ENCODE measurements around the gene KCNMB2.

KCNMB2 gene

DNA sequence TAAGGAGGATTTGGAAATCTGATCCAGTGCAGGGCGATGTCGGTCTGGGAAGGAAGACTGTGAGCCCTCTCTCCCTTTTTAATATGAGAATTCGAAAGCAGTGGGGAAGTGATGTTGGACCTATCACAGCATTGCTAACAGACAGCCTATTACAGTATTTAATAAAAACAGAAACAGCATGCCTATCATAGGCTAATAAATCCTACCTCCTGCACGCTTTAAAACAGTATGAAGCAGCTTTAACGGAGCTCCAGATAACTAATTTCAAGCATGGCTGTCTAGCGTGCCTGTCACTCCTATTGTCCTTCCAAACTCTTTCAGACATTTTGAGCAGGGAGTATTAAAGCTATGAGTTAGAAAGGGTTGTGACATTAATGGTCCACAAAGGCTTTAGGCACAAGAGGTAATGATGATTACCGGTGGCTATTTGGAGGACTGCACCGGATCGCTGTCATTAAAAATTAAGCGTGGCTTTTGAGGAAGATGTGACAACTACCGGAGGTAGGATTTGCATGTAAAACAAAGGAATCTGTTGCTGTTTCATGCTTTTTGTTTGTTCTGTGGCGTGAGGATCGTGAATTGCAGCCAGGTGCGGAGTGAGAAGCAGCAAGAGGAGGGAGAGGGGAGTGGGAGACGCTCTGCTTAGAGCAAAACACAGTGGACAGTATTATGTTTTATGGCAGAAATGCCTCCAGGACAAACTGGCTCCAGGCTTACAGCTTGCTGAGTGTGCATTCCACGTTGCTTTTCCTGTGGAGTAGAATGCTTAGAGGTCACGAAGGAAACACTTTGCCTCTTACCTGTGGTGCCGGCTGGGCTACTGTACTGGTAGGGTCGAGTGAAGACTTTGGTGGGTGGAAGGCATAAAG, at the start of gene KCNMB2:
Gene KCNMB2, plus strand, starts transcription at position 226 of the 869 bp plus-strand sequence.
- peak within 1 kb of the TSS; percentile 9 to 39 for H3K4me3 ChIP-seq
- H3K36me3 ChIP-seq = no peaks in the 10 kb centered on the region
- TF ChIP-seq CTCF (IDR thresholded peaks at IDR 0.05) = no peak
- no peak for DNase-seq
- H3K4me1 ChIP-seq = peaks cover 0 to 11% (median 5%) of the 10 kb centered on the region in 4 donors
- H3K27ac ChIP-seq = no peak within 1 kb of the TSS
- intact Hi-C loops (cut with DNase I; ENCODE audit: low total_unique reads) = no loop called here
- no peaks in the 10 kb centered on the region for H3K27me3 ChIP-seq
- H3K9me3 ChIP-seq = no peaks in the 10 kb centered on the region

DNA sequence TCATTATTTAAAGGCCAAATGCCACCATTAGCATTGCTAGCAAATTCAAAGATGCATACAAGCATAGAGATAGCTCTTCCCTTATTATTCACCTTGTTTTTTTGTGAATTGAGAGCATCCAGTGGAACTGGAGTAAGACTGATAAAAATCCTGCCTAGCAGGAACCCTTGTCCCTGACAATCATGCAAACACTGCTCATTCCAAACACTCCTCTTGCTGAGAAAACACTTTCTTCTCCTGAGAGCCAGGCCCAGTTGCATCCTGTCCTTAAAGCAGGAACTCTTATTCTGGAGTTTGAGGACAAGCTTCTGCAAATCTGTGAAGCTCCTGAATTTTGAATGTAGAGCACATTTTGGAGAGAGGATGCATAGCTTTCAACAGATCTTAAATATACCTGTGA, 49.3 kb upstream of the KCNMB2 start:
- Histone ChIP-seq H3K27ac (no peak overlapping the region), H3K27me3 (no peaks in the 10 kb centered on the region), H3K4me3 (no peak overlapping the region), H3K36me3 (no peaks in the 10 kb centered on the region), H3K4me1 (no peaks in the 10 kb centered on the region), H3K9me3 (no peaks in the 10 kb centered on the region)
- intact Hi-C loops (cut with DNase I; ENCODE audit: low total_unique reads) = no loop called here
- TF ChIP-seq CTCF (IDR thresholded peaks at IDR 0.05) = no peak
- DNase-seq = no peak

DNA sequence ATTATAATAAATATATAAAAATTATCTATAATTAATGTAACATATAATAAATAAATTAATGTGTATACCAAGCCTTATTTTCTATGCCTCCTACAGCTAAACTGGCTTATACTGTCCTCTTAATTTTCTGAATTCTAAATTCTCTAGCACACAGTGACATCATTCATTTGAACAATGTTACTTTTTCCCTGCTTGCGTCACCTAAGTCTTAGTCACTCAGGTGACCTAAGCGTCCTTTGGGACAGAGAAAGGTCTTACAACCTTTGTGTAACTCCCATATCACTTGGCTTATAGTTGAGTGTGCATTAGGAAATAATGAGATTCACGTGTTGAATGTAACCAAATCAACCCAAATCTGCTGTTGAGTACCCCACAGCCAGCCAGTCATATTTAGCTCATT, 48.5 kb upstream of the KCNMB2 start:
- no peaks in the 10 kb centered on the region for H3K27me3 ChIP-seq
- H3K27ac ChIP-seq = no peak overlapping the region
- H3K9me3 ChIP-seq = no peaks in the 10 kb centered on the region
- intact Hi-C loops (cut with DNase I; ENCODE audit: low total_unique reads) = no loop called here
- no peak for TF ChIP-seq CTCF (IDR thresholded peaks at IDR 0.05)
- H3K4me1 ChIP-seq = no peaks in the 10 kb centered on the region
- no peaks in the 10 kb centered on the region for H3K36me3 ChIP-seq
- no peak overlapping the region for H3K4me3 ChIP-seq
- DNase-seq = no peak

- intact Hi-C loops (cut with DNase I; ENCODE audit: low total_unique reads) = no loop called here
- no peaks in the 10 kb centered on the region for H3K36me3 ChIP-seq
- no peak for DNase-seq
- no peaks in the 10 kb centered on the region for H3K4me1 ChIP-seq
- no peaks in the 10 kb centered on the region for H3K9me3 ChIP-seq
- no peaks in the 10 kb centered on the region for H3K27me3 ChIP-seq
- no peak overlapping the region for H3K4me3 ChIP-seq
- H3K27ac ChIP-seq = no peak overlapping the region
- TF ChIP-seq CTCF (IDR thresholded peaks at IDR 0.05) = no peak
These were observed 44.5 kb upstream of the KCNMB2 start for GRCh38 chr3:178491751-178492150.

GRCh38 chr3:178492491-178492890, 43.7 kb upstream of the KCNMB2 start:
- no peaks in the 10 kb centered on the region for H3K4me1 ChIP-seq
- intact Hi-C loops (cut with DNase I; ENCODE audit: low total_unique reads) = no loop called here
- DNase-seq = no peak
- no peak for TF ChIP-seq CTCF (IDR thresholded peaks at IDR 0.05)
- no peaks in the 10 kb centered on the region for H3K27me3 ChIP-seq
- no peak overlapping the region for H3K27ac ChIP-seq
- no peaks in the 10 kb centered on the region for H3K9me3 ChIP-seq
- H3K4me3 ChIP-seq = no peak overlapping the region
- H3K36me3 ChIP-seq = no peaks in the 10 kb centered on the region

All from tibial artery (tissue), 4 donors.